Central memory CD8-positive, alpha-beta T cell (primary cell): ENCODE results near the gene TDG.

Source experiments
- ATAC-seq: fragments of 150-1000 bp; cut with Tn5 transposase; replicated peaks from 2 replicates; pipeline ENCODE4 v1.10.0; 2022; ENCODE audit warnings: mild to moderate bottlenecking, moderate FRiP score, moderate number of reproducible peaks; ENCODE audit not compliant: poor library complexity, severe bottlenecking; ENCODE audit errors: extremely low read depth
- DNase-seq, 2 donors: peaks; one replicate each; pipeline ENCODE4 v3.0.0; 2021; ENCODE audit warnings: low spot score in 2 of 2
- H3K27ac Mint-ChIP-seq: one replicate; pipeline ENCODE4 v1.8.0; 2022; ENCODE audit warnings: low read depth, mild to moderate bottlenecking, moderate library complexity, mixed read lengths
- H3K27me3 Mint-ChIP-seq: one replicate; pipeline ENCODE4 v1.8.0; 2022; ENCODE audit warnings: mixed read lengths
- H3K36me3 Mint-ChIP-seq: one replicate; pipeline ENCODE4 v1.8.0; 2022; ENCODE audit warnings: mild to moderate bottlenecking, moderate library complexity, mixed read lengths; ENCODE audit not compliant: insufficient read depth
- H3K4me1 Mint-ChIP-seq: one replicate; pipeline ENCODE4 v1.8.0; 2022; ENCODE audit warnings: mixed read lengths
- H3K4me3 Mint-ChIP-seq: one replicate; pipeline ENCODE4 v1.8.0; 2022; ENCODE audit warnings: mild to moderate bottlenecking, moderate library complexity, mixed read lengths
- H3K9me3 Mint-ChIP-seq: one replicate; pipeline ENCODE4 v1.8.0; 2022; ENCODE audit warnings: mixed read lengths

The TDG gene

GRCh38 chr12:103969391-103969790 lies 3.7 kb downstream of the TDG start:
- peaks cover 62% of the 10 kb centered on the region for H3K4me1 Mint-ChIP-seq

GRCh38 chr12:103973909-103974308 lies 8.2 kb downstream of the TDG start:
- no peaks in the 10 kb centered on the region for H3K27me3 Mint-ChIP-seq
- H3K36me3 Mint-ChIP-seq: peaks cover 31% of the 10 kb centered on the region
- peak overlapping the region; percentile 55 for H3K27ac Mint-ChIP-seq
- no peak overlapping the region for H3K4me3 Mint-ChIP-seq
- peaks cover 44% of the 10 kb centered on the region for H3K4me1 Mint-ChIP-seq
- no peaks in the 10 kb centered on the region for H3K9me3 Mint-ChIP-seq
- ATAC-seq (no peak), DNase-seq (no peak)

More at GRCh38 chr12:103969391-103969790, 3.7 kb downstream of the TDG start:
- peaks cover 22% of the 10 kb centered on the region for H3K36me3 Mint-ChIP-seq
- peak overlapping the region; percentile 47 for H3K4me3 Mint-ChIP-seq
- H3K27me3 Mint-ChIP-seq: no peaks in the 10 kb centered on the region
- H3K9me3 Mint-ChIP-seq: no peaks in the 10 kb centered on the region
- DNase-seq (no peak), ATAC-seq (no peak)
- H3K27ac Mint-ChIP-seq: no peak overlapping the region

- DNase-seq: no peak
- H3K27me3 Mint-ChIP-seq: no peaks in the 10 kb centered on the region
- peaks cover 42% of the 10 kb centered on the region for H3K36me3 Mint-ChIP-seq
- H3K4me3 Mint-ChIP-seq: no peak overlapping the region
- peaks cover 40% of the 10 kb centered on the region for H3K4me1 Mint-ChIP-seq
- no peaks in the 10 kb centered on the region for H3K9me3 Mint-ChIP-seq
- H3K27ac Mint-ChIP-seq: no peak overlapping the region
- ATAC-seq: no peak
Measured at GRCh38 chr12:103975368-103975767, 9.7 kb downstream of the TDG start.

GRCh38 chr12:103978384-103978982 lies 12.8 kb downstream of the TDG start:
- Mint-ChIP-seq H3K4me1 (peaks cover 28% of the 10 kb centered on the region), H3K27me3 (no peaks in the 10 kb centered on the region), H3K4me3 (no peak overlapping the region), H3K27ac (peak overlapping the region; percentile 6), H3K9me3 (no peaks in the 10 kb centered on the region), H3K36me3 (peaks cover 52% of the 10 kb centered on the region)
- no peak for DNase-seq
- no peak for ATAC-seq

GRCh38 chr12:103986829-103987228 lies 21.2 kb downstream of the TDG start:
- H3K36me3 Mint-ChIP-seq: peaks cover 40% of the 10 kb centered on the region
- ATAC-seq (no peak), DNase-seq (no peak)
- no peaks in the 10 kb centered on the region for H3K9me3 Mint-ChIP-seq
- no peak overlapping the region for H3K4me3 Mint-ChIP-seq
- H3K27me3 Mint-ChIP-seq: no peaks in the 10 kb centered on the region
- H3K4me1 Mint-ChIP-seq: no peaks in the 10 kb centered on the region
- no peak overlapping the region for H3K27ac Mint-ChIP-seq

GRCh38 chr12:103994235-103994634 lies 28.6 kb downstream of the TDG start:
- H3K27me3 Mint-ChIP-seq: peaks cover 25% of the 10 kb centered on the region
- no peak overlapping the region for H3K27ac Mint-ChIP-seq
- peaks cover 6% of the 10 kb centered on the region for H3K36me3 Mint-ChIP-seq
- no peaks in the 10 kb centered on the region for H3K9me3 Mint-ChIP-seq
- no peaks in the 10 kb centered on the region for H3K4me1 Mint-ChIP-seq
- H3K4me3 Mint-ChIP-seq: no peak overlapping the region
- ATAC-seq (no peak), DNase-seq (no peak)

GRCh38 chr12:103996595-103996994 lies 30.9 kb downstream of the TDG start:
- Mint-ChIP-seq H3K36me3 (peaks cover 2% of the 10 kb centered on the region), H3K27me3 (peaks cover 47% of the 10 kb centered on the region), H3K9me3 (no peaks in the 10 kb centered on the region), H3K4me3 (no peak overlapping the region), H3K4me1 (no peaks in the 10 kb centered on the region), H3K27ac (no peak overlapping the region)
- no peak for DNase-seq
- no peak for ATAC-seq

GRCh38 chr12:103997286-103997900 lies 31.7 kb downstream of the TDG start:
- Mint-ChIP-seq H3K4me3 (no peak overlapping the region), H3K36me3 (peaks cover 2% of the 10 kb centered on the region), H3K9me3 (no peaks in the 10 kb centered on the region)

GRCh38 chr12:103998976-103999375 lies 33.3 kb downstream of the TDG start:
- Mint-ChIP-seq H3K27ac (no peak overlapping the region), H3K4me3 (no peak overlapping the region), H3K36me3 (peaks cover 2% of the 10 kb centered on the region), H3K27me3 (peaks cover 69% of the 10 kb centered on the region), H3K9me3 (no peaks in the 10 kb centered on the region), H3K4me1 (no peaks in the 10 kb centered on the region)
- DNase-seq (no peak), ATAC-seq (no peak)

More at GRCh38 chr12:103997286-103997900, 31.7 kb downstream of the TDG start:
- DNase-seq (no peak), ATAC-seq (no peak)
- Mint-ChIP-seq H3K4me1 (no peaks in the 10 kb centered on the region), H3K27ac (no peak overlapping the region), H3K27me3 (peaks cover 53% of the 10 kb centered on the region)

- Mint-ChIP-seq H3K9me3 (no peaks in the 10 kb centered on the region), H3K4me3 (no peak overlapping the region), H3K36me3 (no peaks in the 10 kb centered on the region), H3K4me1 (no peaks in the 10 kb centered on the region), H3K27me3 (peaks cover 81% of the 10 kb centered on the region), H3K27ac (no peak overlapping the region)
- DNase-seq (no peak), ATAC-seq (no peak)
Measured at GRCh38 chr12:104000807-104001434, 35.2 kb downstream of the TDG start.

- DNase-seq (no peak), ATAC-seq (no peak)
- no peaks in the 10 kb centered on the region for H3K36me3 Mint-ChIP-seq
- peaks cover 72% of the 10 kb centered on the region for H3K27me3 Mint-ChIP-seq
- no peak overlapping the region for H3K4me3 Mint-ChIP-seq
- H3K9me3 Mint-ChIP-seq: no peaks in the 10 kb centered on the region
- H3K4me1 Mint-ChIP-seq: no peaks in the 10 kb centered on the region
- no peak overlapping the region for H3K27ac Mint-ChIP-seq
Measured at GRCh38 chr12:104002686-104003085, 37.0 kb downstream of the TDG start.

- no peak for DNase-seq
- ATAC-seq: no peak
- H3K9me3 Mint-ChIP-seq: no peaks in the 10 kb centered on the region
- H3K4me3 Mint-ChIP-seq: no peak overlapping the region
- peaks cover 77% of the 10 kb centered on the region for H3K27me3 Mint-ChIP-seq
- no peaks in the 10 kb centered on the region for H3K36me3 Mint-ChIP-seq
- no peak overlapping the region for H3K27ac Mint-ChIP-seq
- no peaks in the 10 kb centered on the region for H3K4me1 Mint-ChIP-seq
Measured at GRCh38 chr12:104003596-104003995, 37.9 kb downstream of the TDG start.

- no peak overlapping the region for H3K4me3 Mint-ChIP-seq
- no peaks in the 10 kb centered on the region for H3K4me1 Mint-ChIP-seq
- no peaks in the 10 kb centered on the region for H3K36me3 Mint-ChIP-seq
- DNase-seq (no peak), ATAC-seq (no peak)
- H3K9me3 Mint-ChIP-seq: no peaks in the 10 kb centered on the region
- H3K27ac Mint-ChIP-seq: no peak overlapping the region
- peaks cover 48% of the 10 kb centered on the region for H3K27me3 Mint-ChIP-seq
Measured at GRCh38 chr12:104006929-104007328, 41.3 kb downstream of the TDG start.
